Dendritic cell treated with granulocyte-macrophage colony-stimulating factor and Interleukin-4, amounts not matched to agents 40 ng/mL and 50 ng/mL, for 4 days (primary cell): Measurements from ENCODE around the gene SYT6.
A peak's percentile ranks its signal among the peaks of the same experiment; 100 is the strongest.

Experiments
- H3K27ac Mint-ChIP-seq: one replicate; pipeline ENCODE4 v1.8.0; 2022; ENCODE audit warnings: mild to moderate bottlenecking, mixed read lengths
- H3K27me3 Mint-ChIP-seq: one replicate; pipeline ENCODE4 v1.8.0; 2022; ENCODE audit warnings: mild to moderate bottlenecking, mixed read lengths
- H3K36me3 Mint-ChIP-seq: one replicate; pipeline ENCODE4 v1.8.0; 2022; ENCODE audit warnings: low read depth, mixed read lengths
- H3K4me1 Mint-ChIP-seq: one replicate; pipeline ENCODE4 v1.8.0; 2022; ENCODE audit warnings: low read depth, mixed read lengths
- H3K4me3 Mint-ChIP-seq: one replicate; pipeline ENCODE4 v1.8.0; 2022; ENCODE audit warnings: mild to moderate bottlenecking, moderate library complexity, mixed read lengths
- H3K9me3 Mint-ChIP-seq: one replicate; pipeline ENCODE4 v1.8.0; 2022; ENCODE audit warnings: mixed read lengths
- intact Hi-C: fragments of 100-400 bp; cut with micrococcal nuclease; formaldehyde crosslinking; loops from one replicate; pipeline ENCODE4 v1.15.0; 2022

The SYT6 gene, protein sequence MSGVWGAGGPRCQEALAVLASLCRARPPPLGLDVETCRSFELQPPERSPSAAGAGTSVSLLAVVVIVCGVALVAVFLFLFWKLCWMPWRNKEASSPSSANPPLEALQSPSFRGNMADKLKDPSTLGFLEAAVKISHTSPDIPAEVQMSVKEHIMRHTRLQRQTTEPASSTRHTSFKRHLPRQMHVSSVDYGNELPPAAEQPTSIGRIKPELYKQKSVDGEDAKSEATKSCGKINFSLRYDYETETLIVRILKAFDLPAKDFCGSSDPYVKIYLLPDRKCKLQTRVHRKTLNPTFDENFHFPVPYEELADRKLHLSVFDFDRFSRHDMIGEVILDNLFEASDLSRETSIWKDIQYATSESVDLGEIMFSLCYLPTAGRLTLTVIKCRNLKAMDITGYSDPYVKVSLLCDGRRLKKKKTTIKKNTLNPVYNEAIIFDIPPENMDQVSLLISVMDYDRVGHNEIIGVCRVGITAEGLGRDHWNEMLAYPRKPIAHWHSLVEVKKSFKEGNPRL

GRCh38 chr1:114153261-114154145 is at the start of gene SYT6:
Gene SYT6, minus strand, starts transcription at chr1:114153869. Its CDS starts 97 bp downstream, at chr1:114153772.
- H3K36me3 Mint-ChIP-seq, result no peaks in the 10 kb centered on the region
- peak within 1 kb of the TSS; percentile 25 for H3K27ac Mint-ChIP-seq
- peaks cover 63% of the 10 kb centered on the region for H3K4me1 Mint-ChIP-seq
- intact Hi-C loops, result loop anchor here (10.0 kb wide), 1 partner anchor 49 kb away; no protein-coding TSS in a partner anchor
- H3K4me3 Mint-ChIP-seq, result peak within 1 kb of the TSS; percentile 69
- H3K9me3 Mint-ChIP-seq, result no peaks in the 10 kb centered on the region
- peaks cover 74% of the 10 kb centered on the region for H3K27me3 Mint-ChIP-seq

DNA sequence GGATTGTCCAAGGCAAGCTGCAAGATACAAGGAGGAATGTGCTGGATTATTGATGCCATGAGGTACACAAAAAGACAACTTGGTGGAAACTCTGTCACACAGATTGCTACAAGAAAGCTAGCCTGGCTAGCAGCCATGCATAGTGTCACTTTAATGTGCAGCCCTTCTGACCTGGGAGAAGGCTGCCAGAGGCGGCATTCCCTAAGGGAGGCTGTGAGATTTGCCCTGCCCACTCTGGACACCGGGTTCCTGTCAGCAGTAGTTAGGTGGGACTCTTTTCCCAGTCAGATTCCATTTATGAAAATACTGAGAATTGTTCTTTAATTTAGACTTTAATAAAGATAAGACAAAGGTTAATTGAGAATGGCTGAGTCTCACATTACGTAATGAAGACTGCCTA is 47.8 kb upstream of the SYT6 start:
- no peaks in the 10 kb centered on the region for H3K36me3 Mint-ChIP-seq
- no peaks in the 10 kb centered on the region for H3K9me3 Mint-ChIP-seq
- H3K27me3 Mint-ChIP-seq, result peaks cover 52% of the 10 kb centered on the region
- H3K27ac Mint-ChIP-seq, result no peak overlapping the region
- intact Hi-C loops, result loop anchor here (10.0 kb wide), 1 partner anchor 197 kb away; no protein-coding TSS in a partner anchor
- H3K4me1 Mint-ChIP-seq, result peaks cover 15% of the 10 kb centered on the region
- H3K4me3 Mint-ChIP-seq, result no peak overlapping the region

DNA sequence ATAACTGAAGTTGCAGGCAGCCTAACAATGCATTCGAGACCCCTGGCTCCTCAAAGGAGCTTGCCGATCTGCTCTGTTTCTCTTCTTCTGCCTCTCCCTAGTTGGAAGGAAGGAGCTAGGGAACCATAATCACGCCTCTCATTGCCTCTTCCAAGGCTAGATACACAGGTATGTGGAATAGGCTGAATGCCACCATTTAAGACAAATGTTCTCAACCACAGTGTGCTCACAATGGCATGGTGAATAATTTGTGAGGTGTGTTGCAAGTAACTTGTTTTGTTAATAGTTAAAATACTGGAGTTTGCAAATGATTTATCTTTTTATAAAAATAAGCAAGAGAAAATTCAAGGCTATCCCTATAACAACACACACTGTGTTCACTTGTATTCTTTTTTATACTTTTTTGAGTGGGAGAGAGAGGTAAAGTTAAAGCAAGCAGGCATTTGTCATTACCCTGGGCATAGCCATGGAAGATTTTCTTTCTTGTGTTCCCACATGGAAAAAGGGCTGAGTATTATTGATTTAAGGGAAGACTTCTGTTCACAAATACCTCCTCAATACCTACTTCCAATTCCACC is 45.4 kb upstream of the SYT6 start:
- intact Hi-C loops, result no loop called here
- peaks cover 26% of the 10 kb centered on the region for H3K4me1 Mint-ChIP-seq
- H3K27ac Mint-ChIP-seq, result no peak overlapping the region
- H3K36me3 Mint-ChIP-seq, result no peaks in the 10 kb centered on the region
- no peak overlapping the region for H3K4me3 Mint-ChIP-seq
- H3K27me3 Mint-ChIP-seq, result peaks cover 55% of the 10 kb centered on the region
- H3K9me3 Mint-ChIP-seq, result no peaks in the 10 kb centered on the region

DNA sequence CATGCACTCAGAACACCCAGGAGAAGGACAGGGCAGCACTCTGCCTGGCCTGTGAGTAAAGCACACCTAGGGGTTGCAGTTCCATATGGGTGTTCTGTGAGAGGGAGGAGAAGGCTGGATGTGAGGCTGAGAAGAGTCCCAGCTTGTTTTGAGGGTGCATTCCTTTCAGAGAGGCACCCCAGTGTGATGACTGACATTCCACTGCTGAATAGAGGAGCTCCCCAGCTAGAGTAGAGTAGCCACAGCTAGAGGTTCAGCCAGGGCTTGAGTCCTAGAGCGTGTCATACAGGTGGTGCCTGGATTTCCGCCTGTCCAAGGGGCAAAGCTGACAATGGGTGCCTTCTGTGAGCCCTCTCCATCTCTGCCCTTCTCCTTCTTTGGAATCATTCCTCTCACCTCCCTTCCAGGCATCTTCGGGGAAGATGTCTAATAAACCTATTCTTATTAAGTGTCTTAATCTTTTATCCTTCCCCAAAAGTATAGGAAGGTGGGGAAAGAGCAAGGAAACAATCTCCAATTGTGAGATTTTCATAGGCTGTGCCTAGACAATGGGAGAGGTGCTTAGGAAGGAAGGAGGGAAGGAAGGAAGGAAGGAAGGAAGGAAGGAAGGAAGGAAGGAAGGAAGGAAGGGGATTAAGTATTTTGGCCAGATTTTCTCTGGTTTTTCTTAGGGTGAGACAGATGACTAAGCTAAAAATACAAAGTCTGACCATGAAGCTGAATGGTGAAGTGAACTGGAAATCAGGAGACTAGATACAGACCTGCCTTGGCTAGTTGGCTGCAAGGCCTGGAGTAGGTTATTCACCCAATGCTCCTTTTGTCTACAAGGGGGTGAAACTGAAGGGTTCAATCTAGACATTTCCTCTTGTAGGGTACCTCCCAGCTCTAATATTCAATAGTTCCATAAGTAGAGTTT is 43.6 kb upstream of the SYT6 start:
- Mint-ChIP-seq H3K27me3 (peaks cover 51% of the 10 kb centered on the region), H3K36me3 (no peaks in the 10 kb centered on the region), H3K4me3 (no peak overlapping the region), H3K9me3 (no peaks in the 10 kb centered on the region), H3K4me1 (peaks cover 26% of the 10 kb centered on the region), H3K27ac (no peak overlapping the region)
- intact Hi-C loops, result no loop called here

- Mint-ChIP-seq H3K4me3 (no peak overlapping the region), H3K4me1 (peaks cover 20% of the 10 kb centered on the region), H3K27me3 (peaks cover 52% of the 10 kb centered on the region), H3K36me3 (no peaks in the 10 kb centered on the region), H3K9me3 (no peaks in the 10 kb centered on the region), H3K27ac (peak overlapping the region; percentile 10)
- intact Hi-C loops, result no loop called here
These were observed 42.1 kb upstream of the SYT6 start for GRCh38 chr1:114195819-114196218.

DNA sequence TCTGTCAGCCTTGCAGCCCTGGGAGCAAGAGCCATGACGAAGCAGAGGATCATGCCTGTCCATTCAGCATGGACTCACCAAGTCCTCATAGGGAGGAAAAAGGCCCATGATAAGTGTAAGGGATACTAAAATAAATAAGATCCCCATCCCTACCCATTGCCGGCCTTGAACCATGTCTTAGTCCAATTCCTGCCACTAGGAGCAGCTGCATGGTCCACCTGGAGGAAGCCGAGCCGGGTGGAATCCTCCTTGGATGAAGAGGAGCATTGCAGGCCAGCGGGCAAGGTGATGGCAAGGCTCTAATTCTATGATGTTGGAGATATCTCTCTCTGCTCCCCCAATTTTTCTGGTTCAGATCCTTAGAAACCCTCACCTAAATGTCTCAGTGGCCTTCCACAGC is 38.7 kb upstream of the SYT6 start:
- intact Hi-C loops, result no loop called here
- Mint-ChIP-seq H3K9me3 (no peaks in the 10 kb centered on the region), H3K27ac (no peak overlapping the region), H3K27me3 (peaks cover 49% of the 10 kb centered on the region), H3K36me3 (no peaks in the 10 kb centered on the region), H3K4me1 (peaks cover 11% of the 10 kb centered on the region), H3K4me3 (no peak overlapping the region)

DNA sequence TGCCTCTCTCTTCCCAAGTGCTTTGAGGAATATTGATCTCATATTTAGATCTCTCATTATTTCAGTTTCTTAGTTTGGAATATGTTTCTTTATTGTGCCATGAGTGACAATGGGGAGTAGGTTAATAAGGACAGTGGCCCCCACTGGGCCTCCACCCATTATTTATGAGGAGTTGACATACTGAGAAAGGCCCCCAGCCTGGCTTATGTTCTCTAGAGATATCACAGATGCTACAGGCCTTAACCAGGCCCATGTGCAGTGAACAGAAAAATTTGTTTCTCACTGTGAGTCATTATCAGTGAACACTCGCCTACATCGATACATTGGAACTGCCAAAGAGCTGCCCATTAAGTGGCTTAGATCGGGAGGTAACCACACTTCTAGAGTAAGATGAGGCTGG is 35.7 kb upstream of the SYT6 start:
- Mint-ChIP-seq H3K27me3 (peaks cover 37% of the 10 kb centered on the region), H3K9me3 (no peaks in the 10 kb centered on the region), H3K27ac (no peak overlapping the region), H3K36me3 (no peaks in the 10 kb centered on the region), H3K4me1 (no peaks in the 10 kb centered on the region), H3K4me3 (no peak overlapping the region)
- intact Hi-C loops, result no loop called here

DNA sequence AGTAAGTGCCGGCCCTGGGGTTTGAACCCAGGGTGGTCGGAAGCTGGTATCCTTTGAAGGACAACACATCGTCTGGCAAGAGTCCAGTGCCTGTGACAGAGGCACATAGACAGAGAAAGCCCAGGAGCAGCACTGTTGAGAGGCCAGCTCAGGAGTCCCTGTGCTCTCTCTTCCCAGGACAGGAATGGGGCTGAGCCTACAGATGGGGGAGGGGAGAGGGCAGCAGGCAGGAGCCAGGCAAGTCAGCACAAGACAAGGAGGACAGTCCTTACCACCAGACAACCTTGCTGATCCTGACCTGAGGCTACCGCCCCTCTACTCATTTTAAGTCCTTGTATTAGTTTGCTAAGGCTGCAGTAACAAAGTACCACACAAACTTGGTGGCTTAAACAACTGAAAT is 27.7 kb upstream of the SYT6 start:
- H3K27ac Mint-ChIP-seq, result no peak overlapping the region
- H3K36me3 Mint-ChIP-seq, result no peaks in the 10 kb centered on the region
- no peaks in the 10 kb centered on the region for H3K9me3 Mint-ChIP-seq
- H3K4me1 Mint-ChIP-seq, result no peaks in the 10 kb centered on the region
- peaks cover 18% of the 10 kb centered on the region for H3K27me3 Mint-ChIP-seq
- intact Hi-C loops, result no loop called here
- no peak overlapping the region for H3K4me3 Mint-ChIP-seq

GRCh38 chr1:114180742-114181141 is 27.1 kb upstream of the SYT6 start:
- Mint-ChIP-seq H3K4me3 (no peak overlapping the region), H3K36me3 (no peaks in the 10 kb centered on the region), H3K27me3 (peaks cover 16% of the 10 kb centered on the region), H3K4me1 (no peaks in the 10 kb centered on the region), H3K27ac (no peak overlapping the region), H3K9me3 (no peaks in the 10 kb centered on the region)
- intact Hi-C loops, result no loop called here

DNA sequence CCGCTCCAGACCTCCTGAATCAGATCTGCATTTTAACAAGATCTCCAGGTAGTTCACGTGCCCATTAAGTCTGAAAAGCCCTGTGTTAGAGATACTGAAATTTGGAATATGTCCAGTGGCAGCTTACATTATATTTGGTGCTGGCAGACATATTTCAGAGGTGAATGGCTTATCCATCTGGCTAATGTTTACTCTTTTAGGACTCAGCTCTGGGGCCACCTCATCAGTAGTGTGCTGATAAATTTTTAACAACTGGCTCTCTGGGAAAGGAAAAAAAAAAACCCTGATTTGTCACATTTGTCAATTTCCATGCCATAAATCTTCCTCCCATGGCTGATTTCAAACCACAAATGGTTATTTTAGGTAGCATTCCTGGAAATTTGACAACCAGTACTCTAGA is 25.3 kb upstream of the SYT6 start:
- H3K27ac Mint-ChIP-seq, result no peak overlapping the region

GRCh38 chr1:114177282-114177681 is 23.6 kb upstream of the SYT6 start:
- intact Hi-C loops, result no loop called here
- no peaks in the 10 kb centered on the region for H3K36me3 Mint-ChIP-seq
- no peak overlapping the region for H3K4me3 Mint-ChIP-seq
- no peaks in the 10 kb centered on the region for H3K9me3 Mint-ChIP-seq
- H3K27me3 Mint-ChIP-seq, result peaks cover 3% of the 10 kb centered on the region
- no peaks in the 10 kb centered on the region for H3K4me1 Mint-ChIP-seq
- no peak overlapping the region for H3K27ac Mint-ChIP-seq

More for the DNA sequence above, 25.3 kb upstream of the SYT6 start:
- intact Hi-C loops, result no loop called here
- Mint-ChIP-seq H3K9me3 (no peaks in the 10 kb centered on the region), H3K36me3 (no peaks in the 10 kb centered on the region), H3K4me3 (no peak overlapping the region), H3K27me3 (peaks cover 6% of the 10 kb centered on the region), H3K4me1 (no peaks in the 10 kb centered on the region)

GRCh38 chr1:114176366-114176765 is 22.7 kb upstream of the SYT6 start:
- H3K27ac Mint-ChIP-seq, result no peak overlapping the region
- no peak overlapping the region for H3K4me3 Mint-ChIP-seq
- H3K4me1 Mint-ChIP-seq, result no peaks in the 10 kb centered on the region
- peaks cover 3% of the 10 kb centered on the region for H3K27me3 Mint-ChIP-seq
- no peaks in the 10 kb centered on the region for H3K36me3 Mint-ChIP-seq
- H3K9me3 Mint-ChIP-seq, result no peaks in the 10 kb centered on the region
- intact Hi-C loops, result no loop called here

GRCh38 chr1:114173680-114174079 is 20.0 kb upstream of the SYT6 start:
- Mint-ChIP-seq H3K36me3 (no peaks in the 10 kb centered on the region), H3K27me3 (peaks cover 1% of the 10 kb centered on the region), H3K4me1 (no peaks in the 10 kb centered on the region), H3K27ac (no peak overlapping the region), H3K4me3 (no peak overlapping the region), H3K9me3 (no peaks in the 10 kb centered on the region)
- intact Hi-C loops, result no loop called here
